Hippocampal formation (tissue), 2 donors: ENCODE measurements around the gene AMPD1.

Source experiments
- DNase-seq, 2 donors: peaks; one replicate each; lab custom pipeline; 2025; lab: John Stamatoyannopoulos, UW

Gene AMPD1

DNA sequence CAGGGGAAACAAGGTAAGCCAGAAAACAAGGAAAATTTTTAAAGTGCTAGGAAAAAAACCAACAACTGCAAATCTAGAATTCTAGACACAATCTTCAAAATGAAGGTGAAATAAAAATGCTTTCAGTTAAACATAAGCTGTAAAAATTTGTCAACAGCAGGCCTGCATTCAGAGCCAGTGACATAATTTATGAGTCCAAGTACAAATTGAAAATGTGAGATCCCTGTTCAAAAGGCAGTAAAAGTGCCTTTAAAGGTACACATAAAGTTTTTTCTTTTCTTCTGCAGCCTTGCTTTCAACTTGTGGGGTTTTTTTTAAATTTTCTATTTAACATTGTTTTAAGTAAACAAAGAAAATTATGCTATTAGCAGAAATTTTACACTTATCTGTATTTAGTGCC, 62.9 kb downstream of the AMPD1 start:
- DNase-seq: no peak

DNA sequence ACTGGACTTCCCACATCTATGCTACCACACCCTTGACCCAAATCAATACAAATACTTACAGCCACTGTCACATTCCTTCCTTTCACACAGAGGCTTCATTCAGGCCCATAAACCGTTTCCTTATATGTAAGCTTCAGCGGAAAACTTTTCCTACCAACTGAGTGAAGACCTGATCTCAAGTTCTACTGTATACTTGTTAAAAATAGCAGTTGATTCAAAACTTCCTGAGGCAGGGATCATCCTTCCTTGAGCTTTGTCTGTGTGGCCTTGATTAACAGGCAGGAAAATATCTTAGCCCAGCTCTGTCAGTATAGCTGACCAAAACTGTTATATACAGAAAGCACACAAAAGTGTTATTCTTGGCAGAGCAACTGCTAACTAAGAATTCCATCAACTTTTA, 68.2 kb downstream of the AMPD1 start:
- no peak for DNase-seq

DNA sequence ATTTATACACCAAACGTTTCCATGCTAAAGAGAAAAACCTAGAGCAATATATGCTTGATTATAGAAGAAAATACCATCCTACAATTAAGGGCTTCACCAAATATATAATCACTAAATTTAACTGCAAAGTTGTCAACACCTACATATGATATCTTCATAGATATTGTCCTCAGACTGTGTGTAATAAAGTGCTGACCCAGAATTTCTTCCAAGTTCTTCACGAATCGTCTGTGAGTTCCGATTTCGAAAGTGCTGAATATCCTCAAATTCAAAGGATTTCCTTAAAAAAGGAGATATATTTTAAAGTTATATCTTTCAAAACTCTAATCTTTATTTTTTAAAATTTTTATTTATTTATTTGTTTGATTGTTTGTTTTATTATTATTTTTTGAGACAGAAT, 72.0 kb downstream of the AMPD1 start:
- DNase-seq: no peak
